HK-2 (cell line): ENCODE measurements around the gene VPS8.

Source experiments
- DNase-seq: peaks from one replicate; pipeline ENCODE4 v3.0.0-alpha.2; 2018; ENCODE audit not compliant: unreplicated experiment

Gene VPS8

GRCh38 chr3:184784731-184785500 lies 27.1 kb upstream of the VPS8 start:
- no peak for DNase-seq

GRCh38 chr3:184785890-184786279 lies 26.1 kb upstream of the VPS8 start:
- DNase-seq = no peak

GRCh38 chr3:184786280-184786941 lies 25.6 kb upstream of the VPS8 start:
- DNase-seq = no peak

GRCh38 chr3:184788751-184789150 lies 23.2 kb upstream of the VPS8 start:
- peak; percentile 25 for DNase-seq

GRCh38 chr3:184789314-184789998 lies 22.5 kb upstream of the VPS8 start:
- no peak for DNase-seq

GRCh38 chr3:184791171-184791570 lies 20.8 kb upstream of the VPS8 start:
- DNase-seq = no peak

- DNase-seq = no peak
Measured at GRCh38 chr3:184795522-184796190, 16.3 kb upstream of the VPS8 start.

GRCh38 chr3:184796551-184796950 lies 15.4 kb upstream of the VPS8 start:
- DNase-seq = no peak

GRCh38 chr3:184796954-184797353 lies 15.0 kb upstream of the VPS8 start:
- no peak for DNase-seq

GRCh38 chr3:184798120-184798519 lies 13.8 kb upstream of the VPS8 start:
- no peak for DNase-seq

GRCh38 chr3:184800349-184800930 lies 11.5 kb upstream of the VPS8 start:
- no peak for DNase-seq

- DNase-seq = no peak
Measured at GRCh38 chr3:184801241-184801785, 10.7 kb upstream of the VPS8 start.

- no peak for DNase-seq
Measured at GRCh38 chr3:184802150-184802549, 9.8 kb upstream of the VPS8 start.

- no peak for DNase-seq
Measured at GRCh38 chr3:184804801-184805200, 7.2 kb upstream of the VPS8 start.

- no peak for DNase-seq
Measured at GRCh38 chr3:184805351-184806038, 6.5 kb upstream of the VPS8 start.

- no peak for DNase-seq
Measured at GRCh38 chr3:184806567-184807271, 5.2 kb upstream of the VPS8 start.

GRCh38 chr3:184807549-184807948 lies 4.4 kb upstream of the VPS8 start:
- no peak for DNase-seq

- DNase-seq = no peak
Measured at GRCh38 chr3:184808021-184808420, 3.9 kb upstream of the VPS8 start.

GRCh38 chr3:184810146-184810545 lies 1.8 kb upstream of the VPS8 start:
- no peak for DNase-seq

GRCh38 chr3:184811034-184811433 lies 932 bp upstream of the VPS8 start:
- DNase-seq = no peak

GRCh38 chr3:184811663-184811998 lies 335 bp upstream of the VPS8 start:
- DNase-seq = no peak
